ENCODE results near the gene KCNQ4. TPM values are rescaled to one million over a fixed set of nuclear protein-coding genes. Genes with fewer than 3 reads are reported as not detected.

KCNQ4 gene
- total and polyA plus RNA-seq, 2 donors from 2014 or later, result 0.65 to 1.2 TPM

- DNase-seq, result no peak
- no peak for FAIRE-seq
- Histone ChIP-seq H3K4me3 (ENCODE audit: low read length in 3 of 3) (no peak overlapping the region), H3K27me3 (ENCODE audit: control insufficient read depth, insufficient read depth, low read length) (no peaks in the 10 kb centered on the region), H3K36me3 (ENCODE audit: control insufficient read depth in 2 of 3, insufficient read depth in 3 of 3, low read length in 3 of 3) (no peaks in the 10 kb centered on the region), H3K4me1 (ENCODE audit: control insufficient read depth in 2 of 3, insufficient read depth in 2 of 3, low read depth in 1 of 3, low read length in 3 of 3) (peaks cover 0 to 7% (median 6%) of the 10 kb centered on the region in 3 donors), H3K27ac (ENCODE audit: low read depth in 2 of 2, low read length in 2 of 2) (no peak overlapping the region), H3K9ac (ENCODE audit: low read length in 3 of 3) (no peak overlapping the region), H3K9me3 (ENCODE audit: control insufficient read depth in 2 of 3, insufficient read depth in 1 of 3, low read length in 3 of 3) (no peaks in the 10 kb centered on the region)
- no peak for TF ChIP-seq CTCF (IDR thresholded peaks at IDR 0.05; ENCODE audit: borderline replicate concordance, extremely low read depth, insufficient read depth)
- intact Hi-C loops (cut with DNase I), result loop anchor here (10.0 kb wide), 1 partner anchor 242 kb away; no protein-coding TSS in a partner anchor
Observed at GRCh38 chr1:40856656-40857302, 73.2 kb downstream of the KCNQ4 start.

- H3K9me3 ChIP-seq (ENCODE audit: control insufficient read depth in 2 of 3, insufficient read depth in 1 of 3, low read length in 3 of 3), result no peaks in the 10 kb centered on the region
- intact Hi-C loops (cut with DNase I), result loop anchor here (10.0 kb wide), 1 partner anchor 243 kb away; no protein-coding TSS in a partner anchor
- FAIRE-seq, result no peak
- H3K27me3 ChIP-seq (ENCODE audit: control insufficient read depth, insufficient read depth, low read length), result no peaks in the 10 kb centered on the region
- DNase-seq, result no peak
- no peaks in the 10 kb centered on the region for H3K36me3 ChIP-seq (ENCODE audit: control insufficient read depth in 2 of 3, insufficient read depth in 3 of 3, low read length in 3 of 3)
- no peak overlapping the region for H3K9ac ChIP-seq (ENCODE audit: low read length in 3 of 3)
- no peak overlapping the region for H3K4me3 ChIP-seq (ENCODE audit: low read length in 3 of 3)
- H3K27ac ChIP-seq (ENCODE audit: low read depth in 2 of 2, low read length in 2 of 2), result no peak overlapping the region
- peaks cover 0 to 7% (median 6%) of the 10 kb centered on the region in 3 donors for H3K4me1 ChIP-seq (ENCODE audit: control insufficient read depth in 2 of 3, insufficient read depth in 2 of 3, low read depth in 1 of 3, low read length in 3 of 3)
- TF ChIP-seq CTCF (IDR thresholded peaks at IDR 0.05; ENCODE audit: borderline replicate concordance, extremely low read depth, insufficient read depth), result no peak
Observed at GRCh38 chr1:40857737-40858136, 74.2 kb downstream of the KCNQ4 start.

- Histone ChIP-seq H3K9ac (ENCODE audit: low read length in 3 of 3) (no peak overlapping the region), H3K4me3 (ENCODE audit: low read length in 3 of 3) (no peak overlapping the region), H3K9me3 (ENCODE audit: control insufficient read depth in 2 of 3, insufficient read depth in 1 of 3, low read length in 3 of 3) (no peaks in the 10 kb centered on the region), H3K36me3 (ENCODE audit: control insufficient read depth in 2 of 3, insufficient read depth in 3 of 3, low read length in 3 of 3) (no peaks in the 10 kb centered on the region), H3K27ac (ENCODE audit: low read depth in 2 of 2, low read length in 2 of 2) (no peak overlapping the region), H3K4me1 (ENCODE audit: control insufficient read depth in 2 of 3, insufficient read depth in 2 of 3, low read depth in 1 of 3, low read length in 3 of 3) (peaks cover 0 to 7% (median 6%) of the 10 kb centered on the region in 3 donors), H3K27me3 (ENCODE audit: control insufficient read depth, insufficient read depth, low read length) (no peaks in the 10 kb centered on the region)
- FAIRE-seq, result no peak
- TF ChIP-seq CTCF (IDR thresholded peaks at IDR 0.05; ENCODE audit: borderline replicate concordance, extremely low read depth, insufficient read depth), result no peak
- DNase-seq, result no peak
- intact Hi-C loops (cut with DNase I), result loop anchor here (10.0 kb wide), 1 partner anchor 244 kb away; no protein-coding TSS in a partner anchor
Observed at GRCh38 chr1:40858856-40859416, 75.3 kb downstream of the KCNQ4 start.

Data from kidney (tissue), 14 donors.